OCI-LY3 (cell line): ENCODE results near the gene FFAR4.

ENCODE experiments used
- CTCF ChIP-seq: fragments of 200-600, 300-600 bp; sonication (generic); IDR thresholded peaks from 2 replicates; pipeline ENCODE4 v1.5.1; 2014; ENCODE audit warnings: antibody characterized with exemption, low read length, low read depth
- EZH2phosphoT487 ChIP-seq: fragments of 200-600 bp; shearing (Covaris generic); IDR thresholded peaks from 2 replicates; pipeline ENCODE4 v1.6.1; 2018; ENCODE audit warnings: antibody characterized with exemption, mixed run types, low read depth

GRCh38 chr10:93580828-93581227 is 14.4 kb downstream of the FFAR4 start:
- TF ChIP-seq CTCF, result no peak
- TF ChIP-seq EZH2phosphoT487, result no peak
